Uterus (tissue), 4 donors: ENCODE data around the gene ENGASE. TPM values are rescaled to one million over a fixed set of nuclear protein-coding genes. Genes with fewer than 3 reads are reported as not detected.

Experiments used
- DNase-seq, 2 donors: peaks; one replicate each; pipeline ENCODE4 v3.0.0-alpha.2; 2019 to 2020
- H3K27ac ChIP-seq, 2 donors: fragments of 200-600 bp; sonication (generic); 1 replicate in 1 of 2; 2 replicates in 1 of 2; pipeline ENCODE4 v1.5.1; 2016 to 2018
- H3K27me3 ChIP-seq, 2 donors: fragments of 200-600 bp; sonication (generic); one replicate each; pipeline ENCODE4 v1.5.1; 2018 to 2019; ENCODE audit warnings: control low read depth in 1 of 2
- H3K36me3 ChIP-seq, 2 donors: fragments of 200-600 bp; sonication (generic); one replicate each; pipeline ENCODE4 v1.5.1; 2019; ENCODE audit warnings: control low read depth in 1 of 2
- H3K4me1 ChIP-seq, 2 donors: fragments of 200-600 bp; sonication (generic); one replicate each; pipeline ENCODE4 v1.5.1; 2018 to 2019; ENCODE audit warnings: control low read depth in 1 of 2
- H3K4me3 ChIP-seq, 2 donors: fragments of 200-600 bp; sonication (generic); 1 replicate in 1 of 2; 2 replicates in 1 of 2; pipeline ENCODE4 v1.5.1; 2018 to 2019; ENCODE audit warnings: mild to moderate bottlenecking in 1 of 2
- H3K9me3 ChIP-seq, 2 donors: fragments of 200-600 bp; sonication (generic); one replicate each; pipeline ENCODE4 v1.5.1; 2019; ENCODE audit warnings: control low read depth in 1 of 2
- POLR2A ChIP-seq, 2 donors: fragments of 450-650 bp; IDR thresholded peaks; one replicate each; pipeline ENCODE4 v1.6.1; 2016; ENCODE audit warnings: antibody characterized with exemption in 2 of 2, mild to moderate bottlenecking in 1 of 2, moderate library complexity in 1 of 2
- intact Hi-C: fragments of 100-400 bp; cut with DNase I; formaldehyde crosslinking; loops from one replicate; pipeline ENCODE4 v1.15.1; 2023; ENCODE audit warnings: low total_unique reads
- total RNA-seq, 4 donors: library from RNA; depleted of rRNA in 3 of 4; stranded (reverse); fragments of >200 nt in 3 of 4; gene quantifications; one replicate each; pipeline versions ENCODE4 v1.1.0 to v1.2.4, GENCODE V29; 2014 to 2023
- TF ChIP-seq, protein P1 (sequence below), 4 experiments: fragments of 200-600 bp in 2 of 4; fragments of 450-650 bp in 2 of 4; sonication (generic) in 2 of 4; IDR thresholded peaks; one replicate each; pipeline ENCODE4 v1.5.1; 2016 to 2019; ENCODE audit warnings: antibody characterized with exemption in 4 of 4, mild to moderate bottlenecking in 2 of 4, moderate library complexity in 1 of 4
- donor health status: DM: yes; HTN: yes; CAD: no.

Gene ENGASE
- total RNA-seq, 4 donors from 2014 or later, result 3.8 to 63.2 (median 24.6) TPM

DNA sequence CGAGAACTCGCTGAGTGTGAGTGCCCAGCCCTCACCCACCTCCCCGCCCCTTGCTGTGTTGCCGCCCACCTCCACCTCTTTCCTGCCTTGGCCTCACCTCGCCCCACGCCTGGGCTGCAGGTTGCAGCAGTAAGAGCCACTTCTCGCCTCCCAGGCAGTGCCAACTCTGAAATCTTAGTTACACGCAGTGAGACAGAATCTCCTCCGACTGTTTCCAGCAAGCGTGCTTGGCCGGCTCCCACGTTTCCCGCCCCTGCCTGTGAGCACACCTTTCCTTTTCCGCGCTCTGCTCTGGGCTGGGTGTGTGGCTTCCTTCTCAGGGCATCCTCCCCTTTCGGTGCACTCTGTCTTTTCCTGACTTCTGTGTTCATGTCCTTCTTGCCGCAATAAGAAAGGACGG, 5.7 kb downstream of the ENGASE start:
- H3K36me3 ChIP-seq, result no peaks in the 10 kb centered on the region
- H3K27ac ChIP-seq, result no peak overlapping the region
- H3K27me3 ChIP-seq, result no peaks in the 10 kb centered on the region
- TF ChIP-seq POLR2A (IDR thresholded peaks at IDR 0.05), result no peak
- TF ChIP-seq, protein P1, sequence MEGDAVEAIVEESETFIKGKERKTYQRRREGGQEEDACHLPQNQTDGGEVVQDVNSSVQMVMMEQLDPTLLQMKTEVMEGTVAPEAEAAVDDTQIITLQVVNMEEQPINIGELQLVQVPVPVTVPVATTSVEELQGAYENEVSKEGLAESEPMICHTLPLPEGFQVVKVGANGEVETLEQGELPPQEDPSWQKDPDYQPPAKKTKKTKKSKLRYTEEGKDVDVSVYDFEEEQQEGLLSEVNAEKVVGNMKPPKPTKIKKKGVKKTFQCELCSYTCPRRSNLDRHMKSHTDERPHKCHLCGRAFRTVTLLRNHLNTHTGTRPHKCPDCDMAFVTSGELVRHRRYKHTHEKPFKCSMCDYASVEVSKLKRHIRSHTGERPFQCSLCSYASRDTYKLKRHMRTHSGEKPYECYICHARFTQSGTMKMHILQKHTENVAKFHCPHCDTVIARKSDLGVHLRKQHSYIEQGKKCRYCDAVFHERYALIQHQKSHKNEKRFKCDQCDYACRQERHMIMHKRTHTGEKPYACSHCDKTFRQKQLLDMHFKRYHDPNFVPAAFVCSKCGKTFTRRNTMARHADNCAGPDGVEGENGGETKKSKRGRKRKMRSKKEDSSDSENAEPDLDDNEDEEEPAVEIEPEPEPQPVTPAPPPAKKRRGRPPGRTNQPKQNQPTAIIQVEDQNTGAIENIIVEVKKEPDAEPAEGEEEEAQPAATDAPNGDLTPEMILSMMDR (IDR thresholded peaks at IDR 0.05), result no peak
- DNase-seq, result no peak
- H3K4me1 ChIP-seq, result no peaks in the 10 kb centered on the region
- no peak overlapping the region for H3K4me3 ChIP-seq
- H3K9me3 ChIP-seq, result no peaks in the 10 kb centered on the region
- intact Hi-C loops, result no loop called here

DNA sequence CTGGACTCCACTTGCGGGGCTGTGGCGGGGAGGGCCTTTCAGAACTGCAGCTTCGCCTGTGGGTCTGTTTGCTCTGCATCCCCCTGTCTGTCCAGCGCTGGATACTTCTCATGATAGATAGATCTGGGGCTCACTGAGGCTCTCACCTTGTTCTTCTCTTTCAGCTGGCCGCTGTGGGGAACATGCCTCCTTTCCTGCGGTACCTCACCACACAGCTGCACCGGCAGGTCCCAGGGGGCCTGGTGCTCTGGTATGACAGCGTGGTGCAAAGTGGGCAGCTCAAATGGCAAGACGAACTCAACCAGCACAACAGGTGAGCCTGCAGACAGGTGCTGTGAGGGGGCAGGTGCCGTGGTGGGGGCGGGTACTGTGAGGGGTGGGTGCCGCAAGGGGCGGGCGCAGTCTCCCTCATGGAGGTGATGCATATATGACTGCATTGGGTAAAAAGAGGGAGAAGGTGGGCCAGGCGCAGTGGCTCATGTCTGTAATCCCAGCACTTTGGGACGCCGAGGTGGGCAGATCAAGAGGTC, 6.2 kb downstream of the ENGASE start:
- H3K36me3 ChIP-seq, result no peaks in the 10 kb centered on the region
- intact Hi-C loops, result no loop called here

DNA sequence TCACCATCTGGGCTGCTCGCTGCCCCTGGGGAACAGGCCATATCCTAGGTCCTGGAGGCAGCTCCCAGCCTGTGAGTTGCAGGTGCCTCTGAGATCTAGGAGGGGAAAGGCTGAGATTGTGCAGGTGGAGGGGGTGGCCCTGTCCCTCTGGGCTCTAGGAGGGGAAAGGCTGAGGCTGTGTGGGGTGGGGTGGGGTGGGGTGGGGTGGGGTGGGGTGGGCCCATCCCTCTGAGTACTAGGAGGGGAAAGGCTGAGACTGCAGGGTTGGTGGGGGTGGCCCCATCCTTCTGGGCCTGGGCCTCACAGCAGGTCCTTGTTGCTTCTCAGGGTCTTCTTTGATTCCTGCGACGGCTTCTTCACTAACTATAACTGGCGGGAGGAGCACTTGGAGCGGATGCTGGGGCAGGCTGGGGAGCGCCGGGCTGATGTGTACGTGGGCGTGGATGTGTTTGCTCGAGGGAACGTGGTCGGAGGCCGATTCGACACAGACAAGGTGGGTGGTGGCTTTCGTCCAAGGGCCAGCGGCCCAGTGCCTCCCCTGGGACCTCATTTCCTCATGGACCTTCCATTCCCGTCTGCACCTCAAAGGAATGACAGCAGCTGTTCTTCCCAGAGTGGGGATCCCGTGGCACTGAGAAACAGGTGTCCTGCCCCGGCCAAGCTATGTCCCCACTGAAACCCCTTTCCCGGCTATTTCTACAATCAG, 7.1 kb downstream of the ENGASE start:
- TF ChIP-seq, protein P1 (IDR thresholded peaks at IDR 0.05), result no peak
- TF ChIP-seq POLR2A (IDR thresholded peaks at IDR 0.05), result no peak
- Histone ChIP-seq H3K27ac (no peak overlapping the region), H3K4me1 (no peaks in the 10 kb centered on the region), H3K27me3 (no peaks in the 10 kb centered on the region), H3K36me3 (no peaks in the 10 kb centered on the region), H3K9me3 (no peaks in the 10 kb centered on the region), H3K4me3 (no peak overlapping the region)
- no peak for DNase-seq
- intact Hi-C loops, result no loop called here

More for the DNA sequence above, 6.2 kb downstream of the ENGASE start:
- Histone ChIP-seq H3K27ac (no peak overlapping the region), H3K9me3 (no peaks in the 10 kb centered on the region), H3K4me3 (no peak overlapping the region), H3K4me1 (no peaks in the 10 kb centered on the region), H3K27me3 (no peaks in the 10 kb centered on the region)
- TF ChIP-seq POLR2A (IDR thresholded peaks at IDR 0.05), result no peak
- TF ChIP-seq, protein P1 (IDR thresholded peaks at IDR 0.05), result no peak
- no peak for DNase-seq

DNA sequence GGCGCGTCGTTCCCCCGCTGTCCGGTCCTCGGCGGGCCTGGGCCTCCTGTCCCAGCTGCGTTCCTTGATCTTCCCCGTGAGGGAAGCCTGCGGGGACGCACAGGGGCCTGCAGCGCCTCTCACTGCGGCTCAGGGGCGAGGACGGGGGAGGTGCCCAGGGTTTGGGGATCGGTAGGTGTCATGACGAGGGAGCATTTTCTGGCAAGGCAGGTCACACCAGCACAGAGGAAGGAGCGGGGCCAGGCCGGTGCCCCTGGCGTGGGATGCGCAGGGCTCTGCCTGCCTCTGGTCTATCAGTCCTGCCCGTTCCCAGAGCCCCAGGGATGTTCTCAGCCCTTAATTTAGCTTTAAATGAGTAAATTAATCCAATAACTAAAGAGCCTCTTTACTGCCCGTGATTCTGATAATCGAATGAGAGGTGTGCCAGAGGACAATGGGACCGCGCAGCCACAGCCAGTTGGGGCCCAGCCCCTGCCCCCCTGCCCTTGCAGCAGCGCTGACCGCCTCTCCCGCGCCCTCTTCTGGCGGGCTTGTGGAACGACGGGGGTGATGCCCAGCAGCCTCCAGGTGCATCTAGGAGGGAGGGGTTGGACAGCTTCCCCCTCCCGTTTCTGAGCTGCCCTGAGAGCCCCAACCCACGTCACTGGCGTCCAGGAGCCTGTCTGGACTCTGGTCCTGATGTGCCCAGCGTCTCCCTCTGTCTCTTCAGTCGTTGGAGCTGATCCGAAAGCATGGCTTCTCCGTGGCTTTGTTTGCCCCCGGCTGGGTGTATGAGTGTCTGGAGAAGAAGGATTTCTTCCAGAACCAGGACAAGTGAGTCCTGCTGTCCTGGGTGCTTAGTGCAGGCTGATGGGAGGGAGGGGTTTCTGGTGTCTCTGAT, 7.9 kb downstream of the ENGASE start:
- no peaks in the 10 kb centered on the region for H3K27me3 ChIP-seq
- H3K36me3 ChIP-seq, result no peaks in the 10 kb centered on the region
- no peak for DNase-seq
- no peaks in the 10 kb centered on the region for H3K4me1 ChIP-seq
- no peaks in the 10 kb centered on the region for H3K9me3 ChIP-seq
- H3K27ac ChIP-seq, result no peak overlapping the region
- TF ChIP-seq POLR2A (IDR thresholded peaks at IDR 0.05), result no peak
- TF ChIP-seq, protein P1 (IDR thresholded peaks at IDR 0.05), result peak; percentile 47 to 75 (median 64)
- H3K4me3 ChIP-seq, result no peak overlapping the region
- intact Hi-C loops, result no loop called here
